Hepatocyte (in vitro differentiated cells): ENCODE results near the gene OBP2A. TPM values are rescaled to one million over a fixed set of nuclear protein-coding genes. Genes with fewer than 3 reads are reported as not detected.

Source experiments
- DNase-seq: peaks from one replicate; pipeline ENCODE4 v3.0.0-alpha.2; 2016; ENCODE audit warnings: low spot score
- H2AFZ ChIP-seq: fragments of 200-600 bp; sonication (generic); 2 replicates; pipeline ENCODE4 v1.6.0; 2016; ENCODE audit warnings: antibody characterized with exemption, mild to moderate bottlenecking
- H3K27ac ChIP-seq: fragments of 200-600 bp; sonication (generic); 2 replicates; pipeline ENCODE4 v1.5.1; 2016; ENCODE audit warnings: mild to moderate bottlenecking
- H3K27me3 ChIP-seq: fragments of 200-600 bp; sonication (generic); 2 replicates; pipeline ENCODE4 v1.6.1; 2016
- H3K36me3 ChIP-seq: fragments of 200-600 bp; sonication (generic); replicated peaks from 2 replicates; pipeline ENCODE4 v1.5.1; 2016; ENCODE audit warnings: low read depth; ENCODE audit not compliant: insufficient read depth
- H3K4me1 ChIP-seq: fragments of 200-600 bp; sonication (generic); 2 replicates; pipeline ENCODE4 v1.5.1; 2016; ENCODE audit warnings: mild to moderate bottlenecking, moderate library complexity; ENCODE audit not compliant: insufficient read depth
- H3K4me2 ChIP-seq: fragments of 200-600 bp; sonication (generic); 2 replicates; pipeline ENCODE4 v1.6.0; 2016
- H3K4me3 ChIP-seq: fragments of 200-600 bp; sonication (generic); 2 replicates; pipeline ENCODE4 v1.5.1; 2016; ENCODE audit warnings: mild to moderate bottlenecking
- H3K79me2 ChIP-seq: fragments of 200-600 bp; sonication (generic); 2 replicates; pipeline ENCODE4 v1.6.0; 2017; ENCODE audit warnings: mild to moderate bottlenecking
- H3K9me2 ChIP-seq: fragments of 200-600 bp; sonication (generic); replicated peaks from 2 replicates; pipeline ENCODE4 v1.6.0; 2017; ENCODE audit warnings: mild to moderate bottlenecking; ENCODE audit not compliant: insufficient read depth
- H3K9me3 ChIP-seq: fragments of 200-600 bp; sonication (generic); 2 replicates; pipeline ENCODE4 v1.5.1; 2016; ENCODE audit warnings: low read depth, mild to moderate bottlenecking
- H4K20me1 ChIP-seq: fragments of 200-600 bp; sonication (generic); 2 replicates; pipeline ENCODE4 v1.6.0; 2016; ENCODE audit warnings: mild to moderate bottlenecking; ENCODE audit not compliant: insufficient read depth, poor library complexity, severe bottlenecking
- EZH2 ChIP-seq: fragments of 200-600 bp; sonication (generic); IDR thresholded peaks from 2 replicates; pipeline ENCODE4 v1.6.1; 2016; ENCODE audit warnings: antibody characterized with exemption, mild to moderate bottlenecking, borderline replicate concordance
- EZH2phosphoT487 ChIP-seq: fragments of 200-600 bp; sonication (generic); IDR thresholded peaks from one replicate; pipeline ENCODE4 v1.6.1; 2018; ENCODE audit warnings: antibody characterized with exemption, mild to moderate bottlenecking, low read depth, moderate library complexity; ENCODE audit not compliant: unreplicated experiment, severe bottlenecking
- WGBS: methylation state at CpG from one replicate; pipeline ENCODE4 v1.1.6; 2016; ENCODE audit warnings: low lambda C conversion rate; ENCODE audit errors: missing lambda C conversion rate; 5-methylcytosine and 5-hydroxymethylcytosine counted together
- polyA plus RNA-seq: library from polyadenylated mRNA; unstranded; fragments of >200 nt; fragmentation: Nextera tagmentation; extraction: Ambion mirVana; gene quantifications from 2 replicates; pipeline ENCODE4 v1.2.1, GENCODE V29; 2016
- total RNA-seq: library from RNA; depleted of rRNA; stranded (reverse); fragments of >200 nt; gene quantifications from 2 replicates; pipeline ENCODE4 v1.2.3, GENCODE V29; 2014
- TF ChIP-seq, protein P1 (sequence below): fragments of 200-600 bp; sonication (generic); IDR thresholded peaks from 2 replicates; pipeline ENCODE4 v1.5.1; 2016; ENCODE audit warnings: antibody characterized with exemption, mild to moderate bottlenecking; ENCODE audit not compliant: poor library complexity

The OBP2A gene
- total and polyA plus RNA-seq, 2 experiments from 2014 or later: not detected

DNA sequence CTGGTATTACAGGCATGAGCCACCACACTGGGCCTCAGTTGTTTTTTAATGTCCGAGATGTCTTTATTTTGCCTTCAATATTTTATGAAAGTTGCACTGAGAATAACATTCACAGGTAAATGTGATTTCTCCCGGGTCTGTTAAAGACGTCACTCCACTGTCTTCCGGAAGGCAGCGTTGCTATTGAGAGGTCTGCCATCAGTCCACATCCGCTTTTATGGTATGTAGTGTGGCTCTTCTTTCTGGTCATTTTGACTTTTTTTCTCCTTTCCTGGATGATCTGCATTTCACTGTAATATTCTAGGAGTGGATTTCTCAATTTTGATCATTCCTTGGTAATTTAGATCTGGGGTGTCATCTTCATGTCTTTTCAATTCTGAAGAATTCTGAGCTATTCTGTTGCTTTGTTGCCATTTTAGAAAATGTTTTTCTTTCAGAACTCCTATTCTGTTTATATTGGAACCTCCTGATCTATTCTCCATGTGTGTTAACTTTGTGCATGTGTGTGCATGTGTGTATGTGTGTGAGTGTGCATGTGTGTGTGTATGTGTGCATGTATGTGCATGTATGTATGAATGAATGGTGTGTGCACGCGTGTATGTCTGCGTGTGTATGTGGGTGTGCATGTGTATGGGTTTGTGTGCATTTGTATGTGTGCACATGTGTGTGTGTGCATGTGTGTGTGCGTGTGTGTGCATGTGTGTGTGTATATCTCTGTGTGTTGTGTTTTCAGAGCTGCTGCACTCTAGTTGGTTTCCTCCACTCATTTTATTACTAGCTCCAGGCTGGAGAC, 26.6 kb upstream of the OBP2A start:
- Histone ChIP-seq H3K79me2 (no peaks in the 10 kb centered on the region), H3K4me1 (no peaks in the 10 kb centered on the region), H3K9me2 (no peaks in the 10 kb centered on the region), H3K36me3 (no peaks in the 10 kb centered on the region), H3K4me3 (no peak overlapping the region), H2AFZ (no peak overlapping the region), H3K27me3 (no peaks in the 10 kb centered on the region), H3K9me3 (no peaks in the 10 kb centered on the region), H3K4me2 (no peak overlapping the region), H3K27ac (no peak overlapping the region), H4K20me1 (no peaks in the 10 kb centered on the region)
- WGBS: 95% methylated on average over 10 of the region's 10 CpGs
- no peak for DNase-seq
- TF ChIP-seq, protein P1, sequence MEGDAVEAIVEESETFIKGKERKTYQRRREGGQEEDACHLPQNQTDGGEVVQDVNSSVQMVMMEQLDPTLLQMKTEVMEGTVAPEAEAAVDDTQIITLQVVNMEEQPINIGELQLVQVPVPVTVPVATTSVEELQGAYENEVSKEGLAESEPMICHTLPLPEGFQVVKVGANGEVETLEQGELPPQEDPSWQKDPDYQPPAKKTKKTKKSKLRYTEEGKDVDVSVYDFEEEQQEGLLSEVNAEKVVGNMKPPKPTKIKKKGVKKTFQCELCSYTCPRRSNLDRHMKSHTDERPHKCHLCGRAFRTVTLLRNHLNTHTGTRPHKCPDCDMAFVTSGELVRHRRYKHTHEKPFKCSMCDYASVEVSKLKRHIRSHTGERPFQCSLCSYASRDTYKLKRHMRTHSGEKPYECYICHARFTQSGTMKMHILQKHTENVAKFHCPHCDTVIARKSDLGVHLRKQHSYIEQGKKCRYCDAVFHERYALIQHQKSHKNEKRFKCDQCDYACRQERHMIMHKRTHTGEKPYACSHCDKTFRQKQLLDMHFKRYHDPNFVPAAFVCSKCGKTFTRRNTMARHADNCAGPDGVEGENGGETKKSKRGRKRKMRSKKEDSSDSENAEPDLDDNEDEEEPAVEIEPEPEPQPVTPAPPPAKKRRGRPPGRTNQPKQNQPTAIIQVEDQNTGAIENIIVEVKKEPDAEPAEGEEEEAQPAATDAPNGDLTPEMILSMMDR: no peak
- TF ChIP-seq EZH2 (no peak), EZH2phosphoT487 (no peak)

DNA sequence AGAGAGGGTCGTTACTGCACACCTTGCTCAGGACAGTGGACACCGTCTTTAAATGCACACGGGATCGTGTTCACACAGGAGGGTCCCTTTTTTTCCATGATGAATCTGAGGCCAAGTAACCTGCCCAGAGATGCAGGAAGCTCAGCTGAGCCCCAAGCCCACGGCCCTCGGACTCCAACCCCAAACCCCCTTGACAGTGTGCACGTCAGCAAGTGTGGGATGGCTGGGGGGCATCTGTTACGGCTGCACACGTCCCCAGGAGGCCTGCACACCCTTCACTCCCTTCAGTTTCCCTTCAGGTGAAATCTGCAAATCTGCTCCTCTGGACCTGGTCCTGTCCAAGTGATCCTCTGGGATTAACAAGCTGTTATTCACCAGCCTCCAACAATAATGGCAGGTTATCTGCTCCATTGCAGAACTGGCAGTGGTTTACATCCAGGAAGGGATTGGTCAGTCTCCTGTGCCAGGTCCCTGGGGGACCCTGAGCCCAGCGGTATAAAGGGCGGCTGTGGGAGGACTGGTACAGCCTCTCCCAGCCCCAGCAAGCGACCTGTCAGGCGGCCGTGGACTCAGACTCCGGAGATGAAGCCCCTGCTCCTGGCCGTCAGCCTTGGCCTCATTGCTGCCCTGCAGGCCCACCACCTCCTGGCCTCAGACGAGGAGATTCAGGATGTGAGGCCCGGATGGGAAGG, 24.9 kb upstream of the OBP2A start, which contains the start of gene LCN1:
TSS of gene LCN1 (plus strand) at position 525 of the 692 bp plus-strand sequence. CDS start at position 583, 58 bp downstream.
- H3K4me3 ChIP-seq: no peak within 1 kb of the TSS
- H3K36me3 ChIP-seq: no peaks in the 10 kb centered on the region
- no peaks in the 10 kb centered on the region for H3K4me1 ChIP-seq
- no peaks in the 10 kb centered on the region for H3K9me2 ChIP-seq
- DNase-seq: no peak
- no peaks in the 10 kb centered on the region for H4K20me1 ChIP-seq
- H3K27ac ChIP-seq: no peak within 1 kb of the TSS
- TF ChIP-seq, protein P1: no peak
- TF ChIP-seq EZH2 (no peak), EZH2phosphoT487 (no peak)
- no peaks in the 10 kb centered on the region for H3K27me3 ChIP-seq
- no peaks in the 10 kb centered on the region for H3K79me2 ChIP-seq
- H3K9me3 ChIP-seq: no peaks in the 10 kb centered on the region
- H3K4me2 ChIP-seq: no peak within 1 kb of the TSS
- no peak within 1 kb of the TSS for H2AFZ ChIP-seq
- WGBS: 92% methylated on average over 18 of the region's 18 CpGs

DNA sequence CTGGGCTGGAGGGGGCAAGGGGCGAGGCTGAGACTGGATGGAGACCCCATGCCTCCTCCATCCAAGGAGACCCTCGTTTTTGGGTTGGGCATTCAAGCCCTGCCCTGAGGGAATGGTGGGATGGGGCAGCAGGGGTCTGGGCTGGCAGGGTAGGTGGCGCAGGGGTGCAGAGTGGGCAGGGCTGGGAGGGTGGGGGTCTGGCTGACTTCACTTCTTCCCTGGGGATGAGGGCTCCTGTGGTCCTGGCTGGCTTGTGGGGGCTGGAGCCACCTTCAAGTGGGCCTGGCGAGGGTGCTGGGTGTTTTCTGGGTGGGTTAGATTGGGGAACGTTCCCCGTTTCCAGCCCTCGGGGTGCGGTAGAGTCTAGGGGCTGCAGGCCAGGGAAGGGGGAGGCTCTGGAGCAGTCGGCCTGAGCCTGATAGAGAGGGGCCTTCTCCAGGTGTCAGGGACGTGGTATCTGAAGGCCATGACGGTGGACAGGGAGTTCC, 24.3 kb upstream of the OBP2A start:
- DNase-seq: no peak
- Histone ChIP-seq H2AFZ (no peak overlapping the region), H3K27me3 (no peaks in the 10 kb centered on the region), H4K20me1 (no peaks in the 10 kb centered on the region), H3K4me2 (no peak overlapping the region), H3K27ac (no peak overlapping the region), H3K79me2 (no peaks in the 10 kb centered on the region), H3K4me3 (no peak overlapping the region), H3K36me3 (no peaks in the 10 kb centered on the region), H3K9me3 (no peaks in the 10 kb centered on the region), H3K4me1 (no peaks in the 10 kb centered on the region), H3K9me2 (no peaks in the 10 kb centered on the region)
- 95% methylated on average over 10 of the region's 11 CpGs for WGBS
- TF ChIP-seq, protein P1: no peak
- TF ChIP-seq EZH2phosphoT487: no peak
- no peak for TF ChIP-seq EZH2
